Ascending aorta (tissue), 2 donors: Measurements from ENCODE around the gene CIITA. TPM values are rescaled to one million over a fixed set of nuclear protein-coding genes. Genes with fewer than 3 reads are reported as not detected.

Experiments
- DNase-seq, 2 donors: peaks; one replicate each; pipeline ENCODE4 v3.0.0-alpha.2; 2019; ENCODE audit warnings: low spot score in 2 of 2
- H3K27ac ChIP-seq, 2 donors: fragments of 200-600 bp; sonication (generic); one replicate each; pipeline ENCODE4 v1.5.1; 2016 to 2017; ENCODE audit warnings: mild to moderate bottlenecking in 1 of 2
- H3K27me3 ChIP-seq: fragments of 200-600 bp; sonication (generic); one replicate; pipeline ENCODE4 v1.5.1; 2017
- H3K36me3 ChIP-seq, 2 donors: fragments of 200-600 bp; sonication (generic); one replicate each; pipeline ENCODE4 v1.5.1; 2016
- H3K4me1 ChIP-seq, 2 donors: fragments of 200-600 bp; sonication (generic); one replicate each; pipeline ENCODE4 v1.5.1; 2016 to 2017; ENCODE audit warnings: mild to moderate bottlenecking in 1 of 2
- H3K4me3 ChIP-seq, 2 donors: fragments of 200-600 bp; sonication (generic); one replicate each; pipeline ENCODE4 v1.5.1; 2016 to 2017; ENCODE audit warnings: mild to moderate bottlenecking in 1 of 2
- H3K9me3 ChIP-seq, 2 donors: fragments of 200-600 bp; sonication (generic); one replicate each; pipeline ENCODE4 v1.5.1; 2016
- CTCF ChIP-seq, 3 experiments: fragments of 200-600 bp in 2 of 3; fragments of 450-650 bp in 1 of 3; sonication (generic) in 2 of 3; IDR thresholded peaks; one replicate each; pipeline ENCODE4 v1.5.1; 2016 to 2019; ENCODE audit warnings: antibody characterized with exemption in 3 of 3, mild to moderate bottlenecking in 1 of 3, moderate library complexity in 1 of 3
- intact Hi-C: fragments of 100-400 bp; cut with DNase I; formaldehyde crosslinking; loops from one replicate; pipeline ENCODE4 v1.15.1; 2023
- total RNA-seq: library from RNA; depleted of rRNA; stranded (reverse); fragments of >200 nt; gene quantifications from one replicate; pipeline ENCODE4 v1.1.0, GENCODE V29; 2016

CIITA gene
- total RNA-seq, 1 donor from 2014 or later = 19.4 TPM

DNA sequence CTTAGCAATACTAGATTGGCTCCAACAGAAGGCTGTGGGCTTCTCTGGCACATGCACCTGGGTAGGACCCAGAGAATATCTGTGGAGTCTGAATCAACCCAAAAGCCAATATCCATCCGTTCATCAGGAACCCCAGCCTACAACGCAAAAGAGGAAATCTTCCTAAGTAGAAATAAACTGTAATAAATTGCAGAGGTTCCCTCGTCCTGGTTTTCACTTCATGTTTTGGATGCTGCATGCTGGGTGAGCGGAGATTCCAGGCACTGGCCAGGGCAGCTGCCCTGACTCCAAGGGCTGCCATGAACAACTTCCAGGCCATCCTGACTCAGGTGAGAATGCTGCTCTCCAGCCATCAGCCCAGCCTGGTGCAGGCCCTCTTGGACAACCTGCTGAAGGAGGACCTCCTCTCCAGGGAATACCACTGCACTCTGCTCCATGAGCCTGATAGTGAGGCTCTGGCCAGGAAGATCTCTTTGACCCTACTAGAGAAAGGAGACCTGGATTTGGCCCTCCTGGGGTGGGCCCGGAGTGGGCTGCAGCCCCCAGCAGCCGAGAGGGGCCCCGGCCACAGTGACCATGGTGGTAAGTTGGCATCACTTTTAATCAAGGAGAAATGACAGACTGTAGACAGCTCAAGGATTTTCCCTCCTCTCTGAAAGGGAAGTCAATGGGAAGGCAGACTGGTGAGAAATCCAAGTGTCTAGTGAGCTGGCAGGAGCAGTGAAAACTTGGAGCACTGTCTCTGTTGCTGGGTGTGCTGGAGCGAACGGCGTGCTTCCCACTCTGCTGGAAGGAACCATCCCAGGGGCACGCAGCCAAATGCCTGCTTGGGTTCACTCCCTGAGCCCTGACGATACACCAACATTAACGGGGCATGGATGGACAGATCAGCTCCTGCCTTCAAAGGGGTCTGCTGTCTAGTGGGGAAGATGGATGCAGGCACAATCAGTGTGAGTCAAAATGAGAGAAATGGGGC lies 10.7 kb upstream of the CIITA start:
- intact Hi-C loops = no loop called here
- DNase-seq = no peak
- Histone ChIP-seq H3K4me1 (no peaks in the 10 kb centered on the region), H3K27me3 (no peaks in the 10 kb centered on the region), H3K9me3 (no peaks in the 10 kb centered on the region), H3K27ac (no peak overlapping the region), H3K4me3 (no peak overlapping the region), H3K36me3 (no peaks in the 10 kb centered on the region)
- TF ChIP-seq CTCF (IDR thresholded peaks at IDR 0.05) = no peak

GRCh38 chr16:10867199-10867598 lies 9.8 kb upstream of the CIITA start:
- Histone ChIP-seq H3K27ac (no peak overlapping the region), H3K9me3 (no peaks in the 10 kb centered on the region), H3K4me3 (no peak overlapping the region), H3K4me1 (no peaks in the 10 kb centered on the region), H3K27me3 (no peaks in the 10 kb centered on the region), H3K36me3 (no peaks in the 10 kb centered on the region)
- DNase-seq = no peak
- intact Hi-C loops = no loop called here
- TF ChIP-seq CTCF (IDR thresholded peaks at IDR 0.05) = no peak

GRCh38 chr16:10868104-10868595 lies 8.9 kb upstream of the CIITA start:
- DNase-seq = no peak
- H3K27ac ChIP-seq = no peak overlapping the region
- no peaks in the 10 kb centered on the region for H3K4me1 ChIP-seq
- no peaks in the 10 kb centered on the region for H3K36me3 ChIP-seq
- H3K9me3 ChIP-seq = no peaks in the 10 kb centered on the region
- TF ChIP-seq CTCF (IDR thresholded peaks at IDR 0.05) = no peak
- no peak overlapping the region for H3K4me3 ChIP-seq
- intact Hi-C loops = no loop called here
- H3K27me3 ChIP-seq = no peaks in the 10 kb centered on the region

- TF ChIP-seq CTCF (IDR thresholded peaks at IDR 0.05) = no peak
- no peaks in the 10 kb centered on the region for H3K36me3 ChIP-seq
- H3K27me3 ChIP-seq = no peaks in the 10 kb centered on the region
- no peaks in the 10 kb centered on the region for H3K9me3 ChIP-seq
- intact Hi-C loops = no loop called here
- H3K4me3 ChIP-seq = no peak overlapping the region
- H3K27ac ChIP-seq = no peak overlapping the region
- H3K4me1 ChIP-seq = no peaks in the 10 kb centered on the region
- DNase-seq = no peak
Measured at GRCh38 chr16:10868596-10869469, 8.2 kb upstream of the CIITA start.

DNA sequence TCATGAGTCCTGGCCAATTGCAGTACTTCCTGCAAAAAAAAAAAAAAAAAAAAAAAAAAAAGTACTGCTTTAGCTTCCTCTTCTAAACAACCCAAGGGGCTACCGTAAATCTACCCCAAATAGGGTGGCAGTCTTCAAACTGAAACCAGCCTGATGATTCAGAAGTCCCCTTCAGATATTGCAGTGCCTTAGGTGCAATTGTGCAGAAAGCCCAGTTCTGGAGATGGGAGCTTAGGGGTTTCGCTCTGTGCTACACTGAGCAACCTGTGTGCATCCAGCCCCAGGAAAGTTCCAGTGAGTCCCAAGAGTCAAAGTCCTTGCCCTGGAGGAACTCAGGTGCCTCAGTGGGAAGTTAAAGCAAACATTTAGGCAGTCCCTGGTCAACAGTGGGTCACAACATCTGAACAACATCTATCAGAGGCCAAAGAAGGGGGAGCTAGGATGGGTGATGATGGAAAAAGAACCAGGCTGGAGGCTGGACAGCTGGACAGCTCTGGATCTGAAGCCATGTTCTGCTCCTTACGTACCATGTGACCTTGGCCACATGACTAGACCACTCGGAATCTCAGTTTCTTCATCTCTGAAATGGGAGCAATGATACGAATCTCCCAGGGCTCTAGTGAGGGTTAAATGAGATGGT lies 6.7 kb upstream of the CIITA start:
- H3K9me3 ChIP-seq = no peaks in the 10 kb centered on the region
- intact Hi-C loops = no loop called here
- H3K27ac ChIP-seq = peak overlapping the region in 1 of 2 donors; percentile 39
- H3K36me3 ChIP-seq = no peaks in the 10 kb centered on the region
- no peak for DNase-seq
- TF ChIP-seq CTCF (IDR thresholded peaks at IDR 0.05) = no peak
- no peaks in the 10 kb centered on the region for H3K27me3 ChIP-seq
- no peak overlapping the region for H3K4me3 ChIP-seq
- H3K4me1 ChIP-seq = no peaks in the 10 kb centered on the region
